Left colon (tissue), 2 donors: ENCODE data around the gene EIF2A. TPM values are rescaled to one million over a fixed set of nuclear protein-coding genes. Genes with fewer than 3 reads are reported as not detected.
A peak's percentile ranks its signal among the peaks of the same experiment; 100 is the strongest.
"Not testable (repeated sequence)": the region's sequence is repeated elsewhere in the genome, so short reads cannot be mapped to it uniquely, and the experiment has no call there.

Source experiments
- ATAC-seq: fragments of 200-7000 bp; cut with Tn5 transposase; one replicate; pipeline ENCODE4 v1.9.1; 2020; ENCODE audit warnings: mild to moderate bottlenecking, moderate library complexity
- DNase-seq, 2 donors: peaks; one replicate each; pipeline ENCODE4 v3.0.0-alpha.2; 2020
- intact Hi-C, 2 donors: fragments of 100-400 bp; cut with DNase I in 1 of 2; cut with micrococcal nuclease in 1 of 2; formaldehyde crosslinking; loops; one replicate each; pipeline versions ENCODE4 v1.11.2 to v1.14.0; 2022; cut with DNase I, micrococcal nuclease
- long read RNA-seq: library from polyadenylated mRNA; unstranded; transcript quantifications from one replicate; pipeline ENCODE4 v2.0.0, GENCODE V29; 2021
- total RNA-seq, 2 donors: library from RNA; stranded (reverse); fragmentation: NEBNext Ultra II Directional; extraction: Animal tissue kit (Norgen Biotek cat#: 25700); gene quantifications; one replicate each; pipeline ENCODE4 v1.2.1, GENCODE V29; 2021
- donor health status: DM: no; HTN: no; CAD: no.
- donor health status: DM: yes; HTN: yes; CAD: no.

EIF2A gene
- 10 to 100 TPM; 56.7 to 72.2 TPM for total RNA-seq
- long read RNA-seq, transcript EIF2A-203 (14 exons, 2,198 nt) = major isoform, 103 of 130 reads
- long read RNA-seq, partial matches to known transcripts = 14 of 130 reads
- long read RNA-seq, other reads (novel, unspliced or antisense) = 10 of 130 reads

DNA sequence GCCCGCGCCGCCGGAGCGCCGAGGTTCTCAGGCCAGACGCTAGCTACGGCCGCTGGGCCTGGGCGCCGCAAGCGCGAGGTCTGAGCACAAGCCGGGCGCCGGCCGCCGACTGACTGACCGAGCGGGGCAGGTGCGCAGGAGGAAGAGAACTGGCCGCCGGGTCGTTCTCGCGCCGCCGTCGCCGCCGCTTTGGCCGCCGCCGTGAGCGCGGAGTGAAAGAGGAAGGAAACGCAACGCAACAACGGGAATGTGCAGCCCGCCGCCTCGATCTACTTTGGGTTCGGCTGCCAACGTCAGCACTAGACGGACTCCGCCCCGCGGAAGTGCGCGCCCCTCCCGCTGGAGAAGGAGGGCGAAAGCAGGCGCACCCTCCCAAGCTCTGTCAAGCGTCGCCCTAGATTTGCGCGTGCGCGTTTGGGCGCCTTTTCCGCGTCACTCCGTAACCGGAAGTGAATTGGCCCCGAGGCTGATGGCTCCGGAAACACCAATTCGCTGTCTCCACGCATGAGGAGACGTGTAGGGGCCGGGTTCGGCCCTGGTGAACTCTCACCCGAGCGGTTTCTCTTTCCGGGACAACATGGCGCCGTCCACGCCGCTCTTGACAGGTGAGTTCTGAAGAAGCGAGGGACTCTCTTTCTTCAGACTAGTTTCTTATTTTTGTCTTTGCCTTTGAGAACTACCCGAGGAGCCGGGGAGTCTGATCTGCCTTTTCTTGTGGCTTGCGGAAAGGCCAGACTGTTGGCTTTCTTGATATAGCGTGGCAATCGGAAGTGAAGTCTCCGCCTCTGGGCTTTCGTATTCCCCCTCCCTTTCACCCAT lies at the start of gene EIF2A, which contains the start of gene SERP1:
TSS of gene EIF2A (plus strand) at position 562 of the 819 bp plus-strand sequence. CDS start at position 578, 16 bp downstream.
TSS of gene SERP1 (minus strand) at position 271 of the 819 bp plus-strand sequence. CDS start 361 bp downstream, outside the sequence.
- intact Hi-C loops = no loop called here

GRCh38 chr3:150497956-150498355 lies 48.6 kb upstream of the EIF2A start:
- DNase-seq (no peak), ATAC-seq (peak; percentile 59)
- intact Hi-C loops = loop anchor here (10.0 kb wide), 3 partner anchors 83 to 263 kb away; no protein-coding TSS in a partner anchor

More for the DNA sequence above, at the start of gene EIF2A, which contains the start of gene SERP1:
- peak; percentile 91 for ATAC-seq
- DNase-seq = peak; percentile 99

DNA sequence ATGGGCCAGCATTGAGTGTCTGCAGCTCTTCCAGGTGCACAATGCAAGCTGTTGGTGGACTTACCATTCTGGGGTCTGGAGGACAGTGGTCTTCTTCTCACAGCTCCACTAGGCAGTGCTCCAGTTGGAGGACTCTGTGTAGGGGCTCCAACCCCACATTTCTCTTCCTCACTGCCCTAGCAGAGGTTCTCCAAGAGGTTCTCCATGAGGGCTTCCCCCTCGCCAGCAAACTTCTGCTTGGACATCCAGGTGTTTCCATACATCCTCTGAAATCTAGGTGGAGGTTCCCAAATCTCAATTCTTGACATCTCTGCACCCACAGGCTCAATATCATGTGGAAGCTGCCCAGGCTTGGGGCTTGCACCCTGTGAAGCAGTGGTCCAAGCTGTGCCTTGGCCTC lies 45.6 kb upstream of the EIF2A start:
- intact Hi-C loops, ATAC-seq, DNase-seq: not testable (repeated sequence)

GRCh38 chr3:150503402-150504099 lies 43.0 kb upstream of the EIF2A start:
- intact Hi-C loops = no loop called here

DNA sequence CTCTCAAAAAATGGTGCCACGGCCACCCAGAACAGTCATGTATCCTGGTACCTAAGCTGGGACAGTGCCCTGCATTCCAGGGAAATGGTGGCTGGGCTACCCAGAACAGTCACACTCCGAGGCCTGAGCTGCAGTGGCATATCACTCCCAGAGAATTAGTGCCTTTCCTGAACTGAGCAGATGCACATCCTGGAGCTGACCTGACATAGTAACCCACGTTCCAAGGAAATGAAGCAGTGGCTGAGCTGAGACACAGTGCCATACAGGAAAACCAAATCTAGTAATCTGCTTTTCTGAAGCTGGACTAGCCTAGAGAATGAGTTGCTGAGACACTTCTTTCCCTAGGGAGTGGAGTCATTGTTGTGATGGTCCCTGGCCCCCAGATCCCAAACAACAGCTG lies 42.1 kb upstream of the EIF2A start:
- ATAC-seq (no peak), DNase-seq (no peak)
- intact Hi-C loops = no loop called here

More at GRCh38 chr3:150503402-150504099, 43.0 kb upstream of the EIF2A start:
- ATAC-seq (no peak), DNase-seq (no peak)

DNA sequence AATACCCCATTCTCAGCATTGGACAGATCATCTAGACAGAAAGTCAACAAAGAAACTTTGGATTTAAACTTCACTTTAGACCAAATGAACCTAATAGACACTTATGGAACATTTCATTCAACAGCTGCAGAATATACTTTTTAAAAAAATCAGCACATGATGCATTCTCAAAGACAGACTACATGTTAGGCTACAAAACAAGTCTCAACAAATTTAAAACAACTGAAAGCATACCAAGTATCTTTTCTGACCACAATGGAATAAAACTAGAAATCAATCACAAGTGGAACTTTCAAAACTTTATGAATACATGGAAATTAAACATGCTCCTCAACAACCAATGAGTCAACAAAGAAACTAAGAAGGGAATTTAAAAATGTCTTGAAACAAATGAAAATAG lies 38.2 kb upstream of the EIF2A start:
- no peak for DNase-seq
- intact Hi-C loops = no loop called here
- no peak for ATAC-seq

- intact Hi-C loops = no loop called here
- DNase-seq = no peak
- no peak for ATAC-seq
Measured at GRCh38 chr3:150509780-150510179, 36.8 kb upstream of the EIF2A start.

DNA sequence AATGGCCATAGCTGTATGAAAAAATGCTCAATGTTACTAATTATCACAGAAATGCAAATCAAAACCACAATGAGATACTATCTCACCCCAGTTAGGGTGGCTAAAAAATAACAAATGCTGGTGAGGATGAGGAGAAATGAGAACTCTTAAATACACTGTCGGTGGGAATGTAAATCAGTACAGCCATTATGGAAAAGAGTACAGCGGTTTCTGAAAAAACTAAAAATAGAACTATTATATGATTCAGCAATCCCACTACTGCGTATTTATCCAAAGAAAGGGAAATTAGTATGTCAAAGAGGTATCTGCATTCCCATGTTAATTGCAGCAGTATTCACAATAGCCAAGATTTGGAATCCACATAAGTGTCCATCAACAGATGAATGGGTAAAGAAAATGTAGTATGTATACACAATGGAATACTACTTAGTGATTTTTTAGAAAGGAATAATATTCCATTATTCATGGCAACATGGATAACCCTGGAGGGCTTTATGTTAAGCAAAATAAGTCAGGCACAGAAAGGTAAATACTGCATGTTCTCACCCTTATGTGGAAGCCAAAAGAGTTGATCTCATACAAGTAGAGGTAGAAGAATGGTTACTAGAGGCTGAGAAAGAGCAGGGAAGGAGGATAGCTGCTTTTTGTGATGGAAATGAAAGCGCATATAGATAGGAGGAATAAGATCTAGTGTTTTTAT lies 35.3 kb upstream of the EIF2A start:
- no peak for ATAC-seq
- DNase-seq = no peak

DNA sequence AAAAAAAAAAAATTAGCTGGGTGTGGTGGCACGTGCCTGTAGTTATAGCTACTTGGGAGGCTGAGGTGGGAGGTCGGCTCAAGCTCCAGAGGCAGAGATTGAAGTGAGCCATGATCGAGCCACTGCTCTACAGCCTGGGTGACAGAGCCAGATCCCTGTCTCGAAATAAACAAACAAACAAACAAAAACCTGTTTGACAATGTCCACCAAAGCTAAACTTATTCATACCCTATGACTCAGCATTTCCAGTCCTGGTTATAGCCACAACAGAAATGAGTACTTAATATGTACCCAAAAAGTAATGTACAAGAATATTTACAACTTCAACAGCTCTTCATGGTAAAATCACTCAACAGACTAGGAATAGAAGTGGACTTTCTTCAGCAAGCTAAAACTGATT lies 31.4 kb upstream of the EIF2A start:
- DNase-seq = no peak
- no peak for ATAC-seq

More for the DNA sequence above, 35.3 kb upstream of the EIF2A start:
- intact Hi-C loops = no loop called here

DNA sequence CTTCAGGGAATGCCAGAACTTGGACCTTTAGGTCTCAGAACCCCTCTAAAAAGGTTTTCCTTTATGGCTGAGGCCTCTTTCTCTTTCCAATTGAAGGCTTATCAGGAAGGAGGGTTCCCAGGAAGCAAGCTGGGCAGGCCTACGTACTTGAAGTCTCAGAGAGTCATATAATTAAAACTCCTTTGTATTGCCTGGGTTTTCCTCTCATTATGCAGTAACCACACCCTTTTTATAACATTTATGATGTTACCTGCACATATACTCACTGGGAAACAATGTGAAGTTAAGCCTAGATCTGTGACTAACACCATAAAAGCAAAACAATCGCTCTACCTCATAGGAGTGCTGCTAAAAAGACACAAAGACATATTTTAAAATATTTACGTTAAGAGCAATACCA lies 27.6 kb upstream of the EIF2A start:
- ATAC-seq = peak; percentile 98
- peak; percentile 37 to 62 for DNase-seq
- intact Hi-C loops = no loop called here

More for the DNA sequence above, 31.4 kb upstream of the EIF2A start:
- intact Hi-C loops = no loop called here

GRCh38 chr3:150520408-150520807 lies 26.2 kb upstream of the EIF2A start:
- ATAC-seq (no peak), DNase-seq (no peak)
- intact Hi-C loops = no loop called here

DNA sequence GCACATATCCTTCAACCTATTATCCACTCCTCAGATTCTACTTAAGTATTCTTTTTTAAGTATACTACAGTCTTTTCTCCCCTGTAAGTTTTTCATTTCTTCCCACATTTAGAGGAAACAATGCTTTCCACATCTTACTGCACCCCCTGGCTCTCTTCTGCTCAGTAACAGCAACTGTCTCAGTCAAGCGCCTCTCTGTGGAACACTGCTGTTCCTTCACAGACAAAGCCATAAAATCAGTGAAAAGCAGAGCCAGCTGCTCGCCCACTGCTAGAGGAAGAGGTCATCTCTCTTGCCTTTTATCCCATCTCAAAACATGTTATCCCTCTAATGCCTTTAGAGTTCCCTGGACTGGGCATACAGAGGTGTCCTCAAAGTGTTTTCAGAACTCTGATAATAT lies 25.1 kb upstream of the EIF2A start:
- ATAC-seq (peak; percentile 27), DNase-seq (no peak)
- intact Hi-C loops = no loop called here

DNA sequence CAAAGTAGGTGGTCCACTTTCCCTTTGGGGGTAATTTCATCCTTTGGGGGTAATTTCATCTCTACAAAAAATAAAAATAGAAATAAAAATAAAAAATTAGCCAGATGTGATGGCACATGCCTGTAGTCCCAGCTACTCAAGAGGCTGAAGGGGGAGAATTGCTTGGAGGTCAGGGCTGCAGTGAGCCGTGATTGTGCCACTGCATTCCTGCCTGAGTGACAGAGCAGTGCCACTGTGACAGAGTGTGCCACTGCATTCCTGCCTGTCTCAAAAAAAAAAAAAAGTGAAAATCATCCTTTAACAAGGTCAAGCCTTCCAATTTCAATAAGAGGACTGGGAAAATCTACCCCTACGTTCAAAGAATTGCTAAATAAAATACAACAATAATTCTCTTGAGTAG lies 23.0 kb upstream of the EIF2A start:
- no peak for ATAC-seq
- no peak for DNase-seq
- intact Hi-C loops = no loop called here

- DNase-seq (no peak), ATAC-seq (no peak)
- intact Hi-C loops = no loop called here
Measured at GRCh38 chr3:150527464-150528255, 18.9 kb upstream of the EIF2A start.

DNA sequence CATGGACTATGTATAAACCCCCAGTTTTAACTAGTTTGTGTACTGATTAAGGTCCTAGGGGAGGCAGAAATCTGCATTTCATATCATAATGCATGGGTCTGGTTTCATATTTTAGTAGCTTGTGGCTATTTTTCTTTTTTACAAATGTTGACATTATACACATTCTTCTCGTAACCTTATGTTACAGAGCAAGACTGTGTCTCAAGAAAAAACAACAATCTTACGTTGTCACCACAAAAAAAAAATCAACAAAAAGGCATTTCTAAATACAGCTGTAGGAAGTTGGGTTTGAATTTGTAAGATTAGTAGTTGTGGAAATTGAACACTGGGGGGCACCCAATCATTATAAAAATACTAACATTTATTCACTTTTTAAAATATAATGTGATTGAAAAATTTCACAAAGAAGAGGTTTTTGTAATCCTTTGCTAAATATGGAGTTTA lies 18.2 kb upstream of the EIF2A start:
- no peak for ATAC-seq
- intact Hi-C loops = no loop called here
- no peak for DNase-seq

GRCh38 chr3:150531775-150532174 lies 14.8 kb upstream of the EIF2A start:
- intact Hi-C loops = no loop called here
- ATAC-seq (no peak), DNase-seq (no peak)

GRCh38 chr3:150535204-150535603 lies 11.4 kb upstream of the EIF2A start:
- DNase-seq (no peak), ATAC-seq (no peak)
- intact Hi-C loops = no loop called here
